HG03025 (cell line): ENCODE results near the gene GUCA1A.
"Not testable (repeated sequence)": the region's sequence is repeated elsewhere in the genome, so short reads cannot be mapped to it uniquely, and the experiment has no call there.

Source experiments
- ATAC-seq: cut with Tn5 transposase; IDR thresholded peaks from one replicate; pipeline ENCODE4 v1.9.1; 2021; ENCODE audit warnings: mild to moderate bottlenecking, moderate library complexity; ENCODE audit not compliant: unreplicated experiment, low FRiP score

GUCA1A gene

DNA sequence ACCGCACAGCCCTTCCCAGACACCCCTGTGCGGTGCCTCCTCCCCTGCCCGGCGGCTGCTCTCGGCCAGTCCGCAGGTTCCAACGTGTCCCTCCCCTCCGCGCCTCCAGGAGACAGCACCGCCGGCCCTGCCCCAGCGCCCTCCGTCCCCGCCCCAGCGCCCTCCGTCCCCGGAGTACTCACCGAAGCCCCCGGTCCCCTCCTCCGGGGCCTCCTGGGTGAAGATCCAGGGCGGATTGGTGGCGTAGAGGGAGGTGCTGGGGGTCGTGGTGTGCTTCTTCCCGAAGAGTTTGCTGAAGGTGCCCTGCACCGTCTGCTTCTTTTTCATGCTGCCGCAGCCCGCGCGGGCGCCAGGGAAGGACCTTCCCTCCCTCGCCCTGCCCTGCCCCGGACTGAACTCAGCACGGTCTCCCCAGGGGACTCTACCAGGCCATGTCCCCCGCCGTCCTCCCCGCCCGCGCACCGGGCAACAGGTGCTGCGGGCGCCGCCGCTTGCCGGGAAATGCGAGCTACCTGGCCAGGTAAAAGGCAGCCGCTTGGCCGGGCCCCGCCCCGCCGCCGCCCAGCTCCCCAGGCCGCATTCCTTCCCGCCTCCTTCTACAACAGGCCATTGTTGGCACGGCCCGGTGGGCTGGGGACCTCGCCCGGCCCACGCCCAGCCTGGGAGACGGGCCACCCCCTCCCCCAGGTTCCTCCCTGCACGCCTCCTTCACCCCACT, 30.9 kb upstream of the GUCA1A start, which contains the start of gene C6orf132:
Gene C6orf132 (minus strand): TSS at position 503 of the 718 bp plus-strand sequence. CDS start 176 bp downstream, at position 327.
- ATAC-seq = no peak

DNA sequence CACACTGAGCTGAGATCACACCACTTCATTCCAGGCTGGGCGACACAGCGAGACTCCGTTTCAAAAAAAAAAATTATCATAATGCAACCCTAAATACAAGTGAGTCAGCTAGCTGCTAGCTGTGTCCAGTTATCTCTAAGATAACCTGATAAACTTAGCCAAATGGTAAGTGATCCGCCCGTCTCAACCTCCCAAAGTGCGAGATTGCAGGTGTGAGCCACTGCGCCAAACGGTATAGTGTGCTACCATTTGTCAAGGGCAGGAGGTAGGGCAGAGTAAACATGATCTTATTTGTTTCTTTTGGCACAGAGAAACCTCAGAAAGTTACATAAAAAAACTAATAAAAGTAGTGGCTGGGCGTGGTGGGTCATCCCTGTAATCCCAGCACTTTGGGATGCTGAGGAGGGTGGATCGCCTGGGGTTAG, 26.0 kb upstream of the GUCA1A start:
- ATAC-seq = no peak

- ATAC-seq = no peak
Measured at GRCh38 chr6:42148058-42148457, 25.1 kb upstream of the GUCA1A start.

GRCh38 chr6:42150254-42150653, 22.9 kb upstream of the GUCA1A start:
- no peak for ATAC-seq

GRCh38 chr6:42152024-42152423, 21.1 kb upstream of the GUCA1A start:
- no peak for ATAC-seq

GRCh38 chr6:42152528-42153213, 20.5 kb upstream of the GUCA1A start:
- ATAC-seq = not testable (repeated sequence)

- no peak for ATAC-seq
Measured at GRCh38 chr6:42153921-42154320, 19.2 kb upstream of the GUCA1A start.

DNA sequence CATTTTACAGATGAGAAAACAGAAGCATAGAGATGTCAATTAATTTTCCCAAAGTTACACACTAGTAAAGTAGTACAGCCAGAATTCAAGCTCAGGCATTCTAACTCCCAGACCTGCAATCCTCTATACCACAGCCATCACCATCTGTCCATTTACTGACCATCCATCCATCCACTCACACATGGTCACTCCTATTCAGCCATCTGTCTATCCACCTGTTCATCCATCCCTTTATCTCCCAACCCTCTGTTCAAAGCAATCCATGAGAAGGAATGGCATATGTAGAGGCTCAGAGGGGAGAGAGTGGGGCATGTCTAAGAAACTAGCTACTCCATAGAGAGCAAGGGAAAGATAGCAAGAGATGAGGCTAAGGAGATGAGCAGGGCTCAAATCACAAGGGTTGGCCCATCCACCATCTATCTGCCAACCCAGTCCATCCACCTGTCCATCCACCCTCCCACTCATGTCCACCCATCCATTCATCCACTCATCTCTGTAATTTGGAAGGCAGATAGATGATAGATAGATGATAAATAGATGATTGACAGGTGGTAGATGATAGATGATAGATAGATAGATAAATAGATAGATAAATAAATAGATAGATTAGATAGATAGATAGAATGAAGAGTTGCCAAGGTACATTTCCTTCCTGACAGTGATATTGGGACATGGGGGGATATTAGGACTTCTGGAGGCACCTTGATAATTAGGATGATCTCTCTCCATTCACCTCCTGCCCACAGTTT, 18.5 kb upstream of the GUCA1A start:
- no peak for ATAC-seq

DNA sequence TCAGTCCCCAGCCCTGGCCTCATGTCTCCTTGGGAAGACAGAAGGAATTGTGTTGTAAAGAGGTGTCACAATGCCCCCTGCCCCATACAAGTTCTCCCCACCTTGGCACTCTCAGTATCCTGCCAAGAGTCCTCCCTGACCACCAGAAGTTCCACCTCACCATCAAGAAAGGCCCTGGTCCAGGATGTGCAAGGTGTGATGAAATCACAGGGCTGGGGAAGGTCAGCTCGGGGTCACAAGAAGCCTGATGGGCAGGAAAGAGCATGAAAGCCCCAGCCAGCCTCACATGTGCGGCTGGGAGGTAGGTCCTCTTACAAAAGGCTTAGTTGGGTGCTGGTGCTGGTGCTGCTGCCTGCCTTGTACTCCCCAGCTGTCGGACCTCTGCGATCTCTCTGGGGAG, 17.9 kb upstream of the GUCA1A start:
- no peak for ATAC-seq

DNA sequence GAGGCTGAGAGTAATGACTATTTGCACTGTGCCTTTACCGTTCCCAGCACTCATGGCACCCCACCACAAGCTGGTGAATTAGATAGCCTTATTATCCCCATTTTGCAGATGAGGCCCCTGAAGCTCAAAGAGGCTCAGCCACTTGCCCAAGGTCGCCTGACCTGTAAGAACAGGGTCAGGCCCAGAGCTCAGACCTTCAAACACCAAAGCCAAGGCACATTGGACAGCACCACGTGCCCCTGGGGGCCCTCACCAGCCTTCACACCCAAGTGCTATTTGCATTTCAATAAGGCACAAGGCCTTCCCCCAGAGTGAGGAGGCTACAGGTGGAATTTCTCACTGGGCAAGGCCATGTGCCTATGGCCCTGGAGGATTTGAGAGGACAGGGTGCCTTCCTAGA, 16.5 kb upstream of the GUCA1A start:
- ATAC-seq = no peak

DNA sequence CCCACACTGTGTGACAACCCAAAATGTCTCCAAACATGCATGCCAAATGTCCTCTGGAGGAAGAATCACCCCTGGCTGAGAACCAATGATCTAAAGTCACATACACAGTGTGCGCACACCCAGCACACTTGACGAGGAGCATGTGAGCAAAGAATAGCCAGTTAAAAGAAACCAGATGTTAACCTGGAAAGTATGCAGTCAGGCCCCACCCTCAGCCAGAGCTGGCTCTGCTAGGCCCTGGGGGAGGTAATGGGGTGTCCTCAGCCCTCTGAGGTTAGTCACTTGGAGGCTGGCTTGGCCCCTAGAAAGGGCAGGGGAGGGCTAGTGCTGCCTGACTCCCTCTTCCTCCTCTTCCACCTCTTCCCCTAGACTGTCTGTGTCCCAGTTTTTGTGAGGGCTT, 15.2 kb upstream of the GUCA1A start:
- no peak for ATAC-seq

DNA sequence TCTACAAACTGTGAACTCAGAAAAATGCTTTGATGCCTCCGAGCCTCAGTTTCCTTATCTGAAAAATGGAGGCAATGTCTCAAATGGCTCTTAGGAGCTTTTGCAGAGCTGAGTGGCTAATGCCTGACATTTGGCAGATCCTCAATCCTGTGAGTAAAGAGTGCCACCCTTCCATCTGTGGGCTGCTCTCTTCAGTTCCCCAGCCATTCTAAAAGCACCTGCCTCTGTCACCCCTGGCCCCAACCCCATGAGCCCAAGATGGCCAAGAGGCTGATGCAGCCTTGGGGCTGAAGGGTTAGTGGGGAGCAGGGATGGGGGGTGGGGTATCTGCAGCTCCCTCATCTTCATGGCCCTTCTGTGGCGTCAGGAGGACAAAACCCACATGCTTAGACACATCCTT, 14.5 kb upstream of the GUCA1A start:
- no peak for ATAC-seq

DNA sequence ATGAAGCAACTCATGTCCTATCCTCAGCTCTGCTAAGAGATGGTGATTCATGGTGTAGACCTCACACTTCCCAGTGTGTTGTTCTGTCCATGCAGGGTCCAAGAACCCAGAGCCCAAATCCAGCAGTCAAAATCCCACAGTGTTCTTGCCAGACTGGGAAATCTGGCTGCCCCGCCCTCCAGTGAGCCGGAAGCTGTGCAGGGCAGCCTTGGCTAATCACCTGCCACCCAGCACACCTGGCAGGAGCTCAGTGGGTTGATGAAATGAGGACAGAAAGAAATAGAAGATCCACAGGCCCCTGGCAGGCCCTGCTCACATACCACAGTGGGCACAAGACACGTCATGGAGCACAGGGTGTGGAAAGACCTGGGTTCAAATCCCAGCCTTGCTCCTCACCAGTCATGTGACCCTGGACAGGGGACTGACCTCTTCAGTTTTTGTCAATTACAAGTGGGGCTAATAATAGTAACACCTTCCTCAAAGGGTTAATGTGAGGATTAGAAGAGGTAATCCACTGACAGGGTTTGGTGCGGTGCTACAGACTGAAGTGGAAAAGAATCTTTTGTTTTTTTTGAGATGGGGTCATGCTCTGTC, 13.6 kb upstream of the GUCA1A start:
- no peak for ATAC-seq

DNA sequence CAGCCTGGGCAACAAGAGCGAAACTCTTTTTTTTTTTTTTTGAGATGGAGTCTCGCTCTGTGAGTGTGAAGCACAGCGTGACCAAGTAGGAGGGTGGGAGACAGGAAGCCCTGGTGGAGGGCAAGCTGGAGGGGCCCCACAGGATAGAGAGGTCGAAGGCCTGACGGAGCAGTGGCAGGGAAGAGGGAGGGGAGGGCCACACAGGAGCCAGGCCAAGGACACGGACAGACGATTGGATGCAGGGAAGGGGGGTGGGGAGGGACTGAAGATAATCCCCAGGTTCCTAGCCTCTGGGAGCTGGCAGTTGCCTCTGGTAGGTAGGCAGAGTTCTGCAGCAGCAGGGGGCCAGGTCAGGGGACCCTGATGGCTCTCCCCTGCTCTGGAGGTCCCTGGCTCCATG, 10.8 kb upstream of the GUCA1A start:
- no peak for ATAC-seq

DNA sequence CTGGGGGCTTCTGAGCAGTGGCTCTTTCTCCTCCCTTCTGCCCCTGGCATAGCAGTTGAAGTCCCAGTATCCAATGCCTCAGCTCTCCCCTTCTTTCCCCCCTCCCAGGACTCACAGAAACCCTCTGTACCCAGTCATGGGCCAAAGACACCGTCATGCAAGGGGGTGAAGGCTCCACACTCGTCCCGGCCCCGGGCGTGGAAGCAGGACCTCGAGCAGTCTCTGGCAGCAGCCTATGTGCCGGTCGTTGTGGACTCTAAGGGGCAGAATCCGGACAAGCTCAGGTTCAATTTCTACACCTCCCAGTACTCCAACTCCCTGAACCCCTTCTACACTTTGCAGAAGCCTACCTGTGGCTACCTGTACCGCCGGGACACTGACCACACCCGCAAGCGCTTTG, 10.4 kb upstream of the GUCA1A start:
- no peak for ATAC-seq

- ATAC-seq = no peak
Measured at GRCh38 chr6:42163981-42164380, 9.2 kb upstream of the GUCA1A start.

DNA sequence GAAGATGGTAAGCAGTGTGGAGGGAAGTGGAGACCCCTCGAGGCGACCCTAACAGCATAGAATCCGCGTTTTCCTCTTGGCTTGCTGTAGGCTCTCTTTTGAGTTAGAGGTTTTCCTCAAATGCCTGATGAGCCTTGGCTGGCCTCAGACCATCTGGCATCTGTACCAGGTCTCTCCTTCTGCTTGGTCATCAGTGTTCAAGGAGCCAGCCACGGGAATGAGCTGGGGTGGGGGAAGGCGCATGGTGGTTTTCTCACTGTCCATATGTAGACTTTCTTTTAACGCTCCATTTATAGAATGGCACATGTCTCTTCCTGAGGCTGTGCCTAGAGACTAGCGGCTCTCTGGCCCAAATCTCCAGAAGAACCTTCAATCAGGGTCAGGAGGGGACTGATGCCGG, 8.1 kb upstream of the GUCA1A start:
- ATAC-seq = no peak

- no peak for ATAC-seq
Measured at GRCh38 chr6:42166444-42167141, 6.6 kb upstream of the GUCA1A start.

DNA sequence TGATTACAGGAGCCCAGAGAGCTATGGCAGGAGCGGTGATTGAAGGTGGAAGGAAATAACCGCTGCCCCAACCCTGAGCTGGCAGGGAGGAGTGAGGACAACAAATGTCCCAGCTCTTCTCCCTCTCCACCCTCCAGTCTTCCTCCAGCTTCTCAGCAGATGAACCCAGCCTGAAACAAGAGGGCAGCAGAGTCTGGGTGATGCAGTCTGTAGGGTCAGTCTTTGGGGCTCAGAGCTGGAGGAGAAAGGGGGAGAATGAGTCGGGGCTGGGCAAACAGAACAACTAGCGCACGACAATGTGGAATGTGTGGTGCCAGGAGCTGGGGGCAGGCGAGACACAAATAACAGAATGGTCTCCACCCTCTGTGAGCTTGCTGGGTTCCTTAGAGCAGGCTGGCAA, 4.5 kb upstream of the GUCA1A start:
- ATAC-seq = no peak

- not testable (repeated sequence) for ATAC-seq
Measured at GRCh38 chr6:42169780-42170179, 3.4 kb upstream of the GUCA1A start.
